CD14-positive monocyte (primary cell): ENCODE results near the gene ALDH9A1. TPM values are rescaled to one million over a fixed set of nuclear protein-coding genes. Genes with fewer than 3 reads are reported as not detected.

Experiments
- DNase-seq, 3 donors: peaks; one replicate each; pipeline ENCODE4 v3.0.0-alpha.2; 2011 to 2022
- H2AFZ ChIP-seq: 2 replicates; pipeline ENCODE4 v1.6.0; 2012; ENCODE audit warnings: mild to moderate bottlenecking, low read depth, low read length, inconsistent platforms; ENCODE audit not compliant: insufficient read depth, poor library complexity, severe bottlenecking
- H3K27ac ChIP-seq, 2 donors: 1 replicate in 1 of 2; 2 replicates in 1 of 2; pipeline ENCODE4 v1.5.1; 2012 to 2013; ENCODE audit warnings: low read length in 2 of 2, control low read depth in 1 of 2, inconsistent platforms in 1 of 2, low read depth in 1 of 2, mild to moderate bottlenecking in 1 of 2
- H3K27me3 ChIP-seq, 2 donors: one replicate each; pipeline versions ENCODE4 v1.6.0 to v1.6.1; 2011 to 2013; ENCODE audit warnings: low read length in 2 of 2; ENCODE audit not compliant: control insufficient read depth in 2 of 2, insufficient read depth in 2 of 2
- H3K36me3 ChIP-seq, 2 donors: replicated peaks in 1 of 2; 1 replicate in 1 of 2; 2 replicates in 1 of 2; pipeline versions ENCODE4 v1.5.1 to v1.6.1; 2012 to 2013; ENCODE audit warnings: low read length in 2 of 2, control low read depth in 1 of 2, inconsistent platforms in 1 of 2, mild to moderate bottlenecking in 1 of 2; ENCODE audit not compliant: insufficient read depth in 2 of 2, control insufficient read depth in 1 of 2
- H3K4me1 ChIP-seq, 2 donors: 1 replicate in 1 of 2; 2 replicates in 1 of 2; pipeline versions ENCODE4 v1.5.1 to v1.6.1; 2012 to 2013; ENCODE audit warnings: low read length in 2 of 2, control low read depth in 1 of 2, inconsistent platforms in 1 of 2, mild to moderate bottlenecking in 1 of 2, moderate library complexity in 1 of 2; ENCODE audit not compliant: insufficient read depth in 2 of 2, control insufficient read depth in 1 of 2
- H3K4me2 ChIP-seq: replicated peaks from 2 replicates; pipeline ENCODE3; 2012; ENCODE audit warnings: low read length, moderate library complexity, mild to moderate bottlenecking; ENCODE audit not compliant: poor library complexity, severe bottlenecking; ENCODE audit errors: extremely low read depth
- H3K4me3 ChIP-seq, 3 experiments: fragments of 200-600 bp in 1 of 3; sonication (generic) in 1 of 3; replicated peaks in 1 of 3; 1 replicate in 2 of 3; 2 replicates in 1 of 3; pipeline ENCODE4 v1.5.1; 2011 to 2013; ENCODE audit warnings: low read length in 3 of 3, mild to moderate bottlenecking in 3 of 3, control low read depth in 2 of 3, low read depth in 2 of 3, inconsistent platforms in 1 of 3, moderate library complexity in 1 of 3
- H3K79me2 ChIP-seq: 2 replicates; pipeline ENCODE4 v1.6.0; 2012; ENCODE audit warnings: mild to moderate bottlenecking, control low read depth, inconsistent platforms, low read length, moderate library complexity; ENCODE audit not compliant: insufficient read depth
- H3K9ac ChIP-seq: 2 replicates; pipeline ENCODE4 v1.6.0; 2017; ENCODE audit warnings: low read length, mild to moderate bottlenecking; ENCODE audit not compliant: insufficient read depth, poor library complexity, severe bottlenecking
- H3K9me3 ChIP-seq, 2 donors: replicated peaks in 1 of 2; 1 replicate in 1 of 2; 2 replicates in 1 of 2; pipeline versions ENCODE4 v1.5.1 to v1.6.1; 2012 to 2013; ENCODE audit warnings: low read length in 2 of 2, control low read depth in 1 of 2; ENCODE audit not compliant: control insufficient read depth in 1 of 2, insufficient read depth in 1 of 2
- H4K20me1 ChIP-seq: 2 replicates; pipeline ENCODE4 v1.6.0; 2012; ENCODE audit warnings: mild to moderate bottlenecking, low read length, control low read depth, moderate library complexity; ENCODE audit not compliant: insufficient read depth
- H3K27ac Mint-ChIP-seq, 7 donors: one replicate each; pipeline ENCODE4 v1.8.0; 2020; ENCODE audit warnings: mild to moderate bottlenecking in 7 of 7, mixed read lengths in 7 of 7, moderate library complexity in 6 of 7, inconsistent platforms in 2 of 7
- H3K27me3 Mint-ChIP-seq, 3 donors: one replicate each; pipeline ENCODE4 v1.8.0; 2021 to 2022; ENCODE audit warnings: low read depth in 3 of 3, mild to moderate bottlenecking in 3 of 3, mixed read lengths in 3 of 3, moderate library complexity in 3 of 3, inconsistent platforms in 1 of 3
- H3K36me3 Mint-ChIP-seq, 2 donors: one replicate each; pipeline ENCODE4 v1.8.0; 2020; ENCODE audit warnings: mixed read lengths in 2 of 2, inconsistent platforms in 1 of 2, mild to moderate bottlenecking in 1 of 2
- H3K4me1 Mint-ChIP-seq: one replicate; pipeline ENCODE4 v1.8.0; 2020; ENCODE audit warnings: mild to moderate bottlenecking, mixed read lengths
- H3K4me3 Mint-ChIP-seq, 2 donors: one replicate each; pipeline ENCODE4 v1.8.0; 2020; ENCODE audit warnings: mild to moderate bottlenecking in 2 of 2, mixed read lengths in 2 of 2, moderate library complexity in 1 of 2
- H3K9me3 Mint-ChIP-seq, 7 donors: one replicate each; pipeline ENCODE4 v1.8.0; 2020 to 2022; ENCODE audit warnings: mixed read lengths in 7 of 7, mild to moderate bottlenecking in 6 of 7, moderate library complexity in 6 of 7, inconsistent platforms in 2 of 7
- CTCF ChIP-seq: fragments of 200-600 bp; IDR thresholded peaks from one replicate; pipeline ENCODE4 v1.8.0; 2022; ENCODE audit warnings: antibody characterized with exemption, mild to moderate bottlenecking
- WGBS: methylation state at CpG from one replicate; pipeline ENCODE4 v1.1.5; 2013; ENCODE audit warnings: missing lambda C conversion rate; ENCODE audit not compliant: insufficient coverage; 5-methylcytosine and 5-hydroxymethylcytosine counted together
- intact Hi-C, 2 donors: fragments of 100-400 bp; cut with micrococcal nuclease; formaldehyde crosslinking; loops; one replicate each; pipeline versions ENCODE4 v1.15.0 to v1.15.1; 2023
- polyA plus RNA-seq, 3 donors: library from polyadenylated mRNA; depleted of rRNA in 1 of 3; unstranded in 2 of 3; stranded (reverse) in 1 of 3; fragments of 300-500 nt in 2 of 3; fragments of >200 nt in 1 of 3; fragmentation: Illumina TruSeq in 2 of 3; gene quantifications; 1 replicate in 2 of 3; 2 replicates in 1 of 3; pipeline ENCODE4 v1.2.3, GENCODE V29; 2012 to 2021

ALDH9A1 gene
- polyA plus RNA-seq, 3 donors, result 23.7 to 60.0 (median 57.7) TPM

- no peaks in the 10 kb centered on the region for H3K9me3 ChIP-seq
- H3K27ac ChIP-seq, result peak overlapping the region; percentile 91 to 93
- peaks cover 0 to 3% (median 0%) of the 10 kb centered on the region in 3 donors for H3K27me3 Mint-ChIP-seq
- peaks cover 27 to 32% of the 10 kb centered on the region in 2 donors for H3K4me1 ChIP-seq
- H3K27me3 ChIP-seq, result no peaks in the 10 kb centered on the region
- peaks cover 6 to 14% of the 10 kb centered on the region in 2 donors for H3K36me3 Mint-ChIP-seq
- peaks cover 0 to 3% (median 0%) of the 10 kb centered on the region in 7 donors for H3K9me3 Mint-ChIP-seq
- peak overlapping the region; percentile 88 for H3K9ac ChIP-seq
- peaks cover 9% of the 10 kb centered on the region for H4K20me1 ChIP-seq
- H3K27ac Mint-ChIP-seq, result peak overlapping the region; percentile 90 to 97 (median 96)
- peak overlapping the region; percentile 81 to 99 (median 89) for H3K4me3 ChIP-seq
- DNase-seq, result no peak
- H3K4me2 ChIP-seq, result peak overlapping the region; percentile 80
- intact Hi-C loops, result loop anchor here (5.0 to 10.0 kb wide), 4 partner anchors 35 to 100 kb away; partner anchors contain the start of gene MGST3 (in 2 of the 2)
- TF ChIP-seq CTCF, result no peak
- H2AFZ ChIP-seq, result peak overlapping the region; percentile 95
- peaks cover 43% of the 10 kb centered on the region for H3K79me2 ChIP-seq
- WGBS, result no CpG with 5 or more reads among the region's 8 CpGs
- no peaks in the 10 kb centered on the region for H3K36me3 ChIP-seq
- peaks cover 30% of the 10 kb centered on the region for H3K4me1 Mint-ChIP-seq
- H3K4me3 Mint-ChIP-seq, result peak overlapping the region; percentile 94 to 98
These were observed 876 bp downstream of the ALDH9A1 start for GRCh38 chr1:165697491-165697880.

GRCh38 chr1:165696625-165697100, 1.7 kb downstream of the ALDH9A1 start:
- Histone ChIP-seq H3K9ac (no peak overlapping the region), H2AFZ (no peak overlapping the region), H4K20me1 (peaks cover 9% of the 10 kb centered on the region), H3K4me3 (peak overlapping the region in 1 of 3 experiments; percentile 89), H3K9me3 (no peaks in the 10 kb centered on the region), H3K36me3 (no peaks in the 10 kb centered on the region), H3K27ac (peak overlapping the region in 1 of 2 donors; percentile 93), H3K4me1 (peaks cover 27 to 32% of the 10 kb centered on the region in 2 donors), H3K4me2 (peak overlapping the region; percentile 80), H3K79me2 (peaks cover 43% of the 10 kb centered on the region), H3K27me3 (no peaks in the 10 kb centered on the region)
- no peak for DNase-seq
- no peak for TF ChIP-seq CTCF
- Mint-ChIP-seq H3K4me1 (peaks cover 33% of the 10 kb centered on the region), H3K9me3 (peaks cover 0 to 3% (median 0%) of the 10 kb centered on the region in 7 donors), H3K27ac (peak overlapping the region in 5 of 7 donors; percentile 35 to 90 (median 55)), H3K27me3 (peaks cover 0 to 3% (median 0%) of the 10 kb centered on the region in 3 donors), H3K4me3 (peak overlapping the region; percentile 34 to 74), H3K36me3 (peaks cover 10 to 22% of the 10 kb centered on the region in 2 donors)
- no CpG with 5 or more reads among the region's 2 CpGs for WGBS
- intact Hi-C loops, result loop anchor here (5.0 to 10.0 kb wide), 4 partner anchors 34 to 99 kb away; partner anchors contain the start of gene MGST3 (in 2 of the 2)
